Endothelial cell of umbilical vein (primary cell): ENCODE data around the gene ZRSR2. TPM values are rescaled to one million over a fixed set of nuclear protein-coding genes. Genes with fewer than 3 reads are reported as not detected.

ENCODE experiments used
- BruUV-seq: library from RNA; stranded (reverse); fragments of 400-500 nt; replicated peaks from 2 replicates; lab custom pipeline; 2021; lab: Mats Ljungman, UMichigan
- CTCF ChIA-PET: fragments of 300-600, 350-600 bp; sonication (Branson Sonifier 250); formaldehyde crosslinking; loops from one replicate; lab custom pipeline; 2021; ENCODE audit warnings: antibody characterized with exemption, inconsistent platforms; lab: Charles Lee
- POLR2A ChIA-PET: fragments of 300-600, 350-600 bp; sonication (Branson Sonifier 250); formaldehyde crosslinking; loops from one replicate; lab custom pipeline; 2021; ENCODE audit warnings: antibody characterized with exemption, inconsistent platforms; lab: Charles Lee
- DNase-seq: peaks from one replicate; pipeline ENCODE4 v3.0.0-alpha.2; 2011; ENCODE audit warnings: low read depth, low spot score
- FAIRE-seq: peaks from 2 replicates; lab custom pipeline; 2011; peaks lifted over from hg19 to GRCh38; lab: Jason Lieb, UNC
- H2AFZ ChIP-seq: 2 replicates; pipeline ENCODE4 v1.6.0; 2012; ENCODE audit warnings: low read depth, low read length, control low read depth, inconsistent platforms
- H3K27ac ChIP-seq: 2 replicates; pipeline ENCODE4 v1.5.1; 2011; ENCODE audit warnings: low read depth, mild to moderate bottlenecking, control low read depth, low read length, moderate library complexity; ENCODE audit not compliant: insufficient read depth
- H3K27me3 ChIP-seq, 2 experiments: 2 replicates each; pipeline versions ENCODE4 v1.6.0 to v1.6.1; 2011; ENCODE audit warnings: low read length in 2 of 2, mixed read lengths in 1 of 2; ENCODE audit not compliant: control insufficient read depth in 2 of 2, insufficient read depth in 2 of 2
- H3K36me3 ChIP-seq, 2 experiments: 2 replicates in 1 of 2; 3 replicates in 1 of 2; pipeline ENCODE4 v1.5.1; 2011; ENCODE audit warnings: low read length in 2 of 2, mild to moderate bottlenecking in 1 of 2, moderate library complexity in 1 of 2; ENCODE audit not compliant: control insufficient read depth in 2 of 2, insufficient read depth in 2 of 2; ENCODE audit errors: extremely low read depth in 1 of 2
- H3K4me1 ChIP-seq: 3 replicates; pipeline ENCODE4 v1.5.1; 2011; ENCODE audit warnings: mild to moderate bottlenecking, low read length; ENCODE audit not compliant: control insufficient read depth, insufficient read depth; ENCODE audit errors: extremely low read depth
- H3K4me2 ChIP-seq: 2 replicates; pipeline ENCODE4 v1.6.1; 2011; ENCODE audit warnings: low read length, control low read depth, mixed read lengths; ENCODE audit not compliant: insufficient read depth
- H3K4me3 ChIP-seq, 3 experiments: fragments of 200-600 bp in 1 of 3; sonication (generic), shearing (Covaris generic) in 1 of 3; replicated peaks in 1 of 3; 2 replicates each; pipeline ENCODE4 v1.5.1; 2011 to 2016; ENCODE audit warnings: control low read depth in 3 of 3, low read length in 3 of 3, mild to moderate bottlenecking in 2 of 3, inconsistent platforms in 1 of 3, low read depth in 1 of 3, moderate library complexity in 1 of 3; ENCODE audit not compliant: insufficient read depth in 1 of 3
- H3K79me2 ChIP-seq: 2 replicates; pipeline ENCODE4 v1.6.0; 2012; ENCODE audit warnings: low read length, inconsistent platforms; ENCODE audit not compliant: control insufficient read depth, insufficient read depth
- H3K9ac ChIP-seq: replicated peaks from 2 replicates; pipeline ENCODE3; 2011; ENCODE audit warnings: low read length, control low read depth; ENCODE audit not compliant: insufficient read depth; ENCODE audit errors: extremely low read depth
- H3K9me1 ChIP-seq: replicated peaks from 3 replicates; pipeline ENCODE4 v1.6.0; 2011; ENCODE audit warnings: mild to moderate bottlenecking, low read length; ENCODE audit not compliant: control insufficient read depth, insufficient read depth; ENCODE audit errors: extremely low read depth
- H3K9me3 ChIP-seq: replicated peaks from 2 replicates; pipeline ENCODE4 v1.5.1; 2012; ENCODE audit warnings: low read length, inconsistent platforms; ENCODE audit not compliant: control insufficient read depth, insufficient read depth
- H4K20me1 ChIP-seq: replicated peaks from 2 replicates; pipeline ENCODE3; 2011; ENCODE audit warnings: mild to moderate bottlenecking, low read length; ENCODE audit not compliant: control insufficient read depth, insufficient read depth; ENCODE audit errors: extremely low read depth
- EZH2 ChIP-seq: IDR thresholded peaks from 2 replicates; pipeline ENCODE4 v1.6.1; 2012; ENCODE audit warnings: borderline replicate concordance, low read depth, mild to moderate bottlenecking, moderate library complexity, low read length, inconsistent platforms; ENCODE audit not compliant: severe bottlenecking
- FOS ChIP-seq: IDR thresholded peaks from 2 replicates; pipeline ENCODE4 v1.6.1; 2011; ENCODE audit warnings: mild to moderate bottlenecking, low read length, moderate library complexity, borderline replicate concordance; ENCODE audit not compliant: insufficient read depth
- GATA2 ChIP-seq: IDR thresholded peaks from 2 replicates; pipeline ENCODE4 v1.7.0; 2011; ENCODE audit warnings: low read depth, mild to moderate bottlenecking, moderate library complexity, mixed read lengths, low read length; ENCODE audit not compliant: insufficient read length, insufficient read depth
- JUN ChIP-seq: IDR thresholded peaks from 2 replicates; pipeline ENCODE4 v1.6.1; 2011; ENCODE audit warnings: borderline replicate concordance, low read depth; ENCODE audit not compliant: insufficient read length, insufficient read depth
- MYC ChIP-seq: IDR thresholded peaks from one replicate; pipeline ENCODE4 v1.6.1; 2011; ENCODE audit warnings: mild to moderate bottlenecking, low read depth, low read length
- POLR2A ChIP-seq: IDR thresholded peaks from 2 replicates; pipeline ENCODE4 v1.6.1; 2012; ENCODE audit warnings: low read depth, mild to moderate bottlenecking, control low read depth, low read length
- POLR2AphosphoS5 ChIP-seq: IDR thresholded peaks from 2 replicates; pipeline ENCODE4 v1.6.1; 2012; ENCODE audit warnings: low read depth, mild to moderate bottlenecking, control low read depth, low read length, moderate library complexity; ENCODE audit not compliant: insufficient read depth
- dilution Hi-C: fragments of 300-500 bp; cut with MboI; formaldehyde crosslinking; loops from one replicate; pipeline ENCODE4 v1.15.0; 2019; ENCODE audit warnings: low sequenced_read_pairs; ENCODE audit not compliant: extremely low pct_ligation_motif_present
- intact Hi-C: fragments of 100-400 bp; cut with micrococcal nuclease; formaldehyde crosslinking; loops from one replicate; pipeline ENCODE4 v1.10.0; 2022
- polyA plus RNA-seq, 4 experiments: library from polyadenylated mRNA; depleted of rRNA in 3 of 4; stranded (reverse) in 3 of 4; unstranded in 1 of 4; fragments of >200 nt; gene quantifications; 2 replicates each; pipeline versions ENCODE4 v1.2.1 to v1.2.3, GENCODE V29; 2011 to 2012; ENCODE audit warnings: missing spikeins in 1 of 4
- total RNA-seq: library from RNA; stranded (reverse); gene quantifications from 2 replicates; pipeline ENCODE4 v1.2.3, GENCODE V29; 2021
- TF ChIP-seq, protein P1 (sequence below), 2 donors: IDR thresholded peaks; 1 replicate in 1 of 2; 2 replicates in 1 of 2; pipeline ENCODE4 v1.5.1; 2011; ENCODE audit warnings: low read length in 2 of 2, mild to moderate bottlenecking in 2 of 2, moderate library complexity in 2 of 2, control low read depth in 1 of 2, inconsistent platforms in 1 of 2, low read depth in 1 of 2; ENCODE audit not compliant: insufficient read depth in 1 of 2; ENCODE audit errors: extremely low read depth in 1 of 2
- TF ChIP-seq, protein P2 (sequence below): IDR thresholded peaks from 2 replicates; pipeline ENCODE4 v1.6.1; 2011; ENCODE audit not compliant: insufficient read depth, insufficient read length

ZRSR2 gene
- total and polyA plus RNA-seq, 2 donors (not counting 3 experiments of a cell fraction or from before 2014, with no cell fraction given): 3.3 to 8.1 TPM

DNA sequence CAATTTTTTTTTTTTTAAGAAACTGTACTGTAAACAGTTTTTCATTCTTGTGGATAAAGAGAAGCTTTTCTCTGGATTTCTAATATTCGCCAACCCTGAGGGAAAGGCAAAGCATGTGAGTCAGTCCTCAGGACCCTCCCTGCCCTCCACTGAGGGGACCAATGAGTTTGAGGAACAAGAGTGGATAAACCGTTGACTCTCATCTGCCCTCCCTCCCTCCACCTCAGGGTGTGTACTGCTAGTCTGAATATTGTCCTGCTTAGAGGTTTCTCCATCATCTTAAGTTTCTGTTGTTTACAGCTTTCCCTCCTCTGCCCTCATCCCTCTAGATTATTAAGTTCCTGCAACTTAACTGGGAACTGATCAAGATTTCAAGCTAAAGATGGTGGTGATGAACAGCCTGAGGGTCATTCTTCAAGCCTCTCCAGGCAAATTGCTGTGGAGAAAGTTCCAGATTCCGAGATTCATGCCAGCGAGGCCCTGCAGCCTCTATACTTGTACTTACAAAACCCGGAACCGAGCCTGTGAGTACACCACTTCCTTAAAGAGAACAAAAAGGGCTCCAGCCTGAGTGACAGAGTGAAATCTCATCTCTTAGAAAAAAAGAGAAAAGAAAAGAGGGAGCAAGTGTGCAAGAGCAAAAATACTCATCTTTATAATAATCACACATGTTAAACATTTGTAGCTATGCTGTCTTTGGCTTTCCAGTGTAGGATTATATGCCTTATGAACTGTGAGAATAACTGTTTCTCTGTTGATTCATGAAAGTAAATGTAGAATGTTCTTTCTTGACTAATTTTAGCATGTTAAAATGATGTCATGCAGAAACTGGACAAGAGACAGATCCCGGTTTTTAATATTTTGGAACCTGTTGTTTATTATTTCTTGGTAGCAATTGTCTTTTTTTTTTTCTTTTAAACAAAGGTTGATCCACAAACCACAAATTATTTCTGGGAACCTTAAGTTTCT, 40.4 kb upstream of the ZRSR2 start:
- dilution Hi-C loops: no loop called here
- Histone ChIP-seq H3K4me2 (no peak overlapping the region), H3K9me3 (no peaks in the 10 kb centered on the region), H3K79me2 (no peaks in the 10 kb centered on the region), H3K36me3 (no peaks in the 10 kb centered on the region), H3K9me1 (no peaks in the 10 kb centered on the region), H3K27me3 (no peaks in the 10 kb centered on the region), H4K20me1 (no peaks in the 10 kb centered on the region), H3K4me3 (no peak overlapping the region), H3K27ac (peak overlapping the region; percentile 17), H3K9ac (no peak overlapping the region), H2AFZ (peak overlapping the region; percentile 79), H3K4me1 (peaks cover 7% of the 10 kb centered on the region)
- DNase-seq: peak; percentile 44
- BruUV-seq: no TSS peak
- peak; percentile 96 for FAIRE-seq
- CTCF ChIA-PET: interaction anchor here (1.1 to 1.2 kb wide), 2 partner anchors 10 to 12 kb away, joined by 3 read pairs; partner anchors contain the start of gene CA5B
- POLR2A ChIA-PET: no interaction called here
- TF ChIP-seq POLR2A: no peak
- no peak for TF ChIP-seq FOS
- TF ChIP-seq JUN: no peak
- no peak for TF ChIP-seq POLR2AphosphoS5
- TF ChIP-seq GATA2: no peak
- no peak for TF ChIP-seq MYC
- TF ChIP-seq, protein P1, sequence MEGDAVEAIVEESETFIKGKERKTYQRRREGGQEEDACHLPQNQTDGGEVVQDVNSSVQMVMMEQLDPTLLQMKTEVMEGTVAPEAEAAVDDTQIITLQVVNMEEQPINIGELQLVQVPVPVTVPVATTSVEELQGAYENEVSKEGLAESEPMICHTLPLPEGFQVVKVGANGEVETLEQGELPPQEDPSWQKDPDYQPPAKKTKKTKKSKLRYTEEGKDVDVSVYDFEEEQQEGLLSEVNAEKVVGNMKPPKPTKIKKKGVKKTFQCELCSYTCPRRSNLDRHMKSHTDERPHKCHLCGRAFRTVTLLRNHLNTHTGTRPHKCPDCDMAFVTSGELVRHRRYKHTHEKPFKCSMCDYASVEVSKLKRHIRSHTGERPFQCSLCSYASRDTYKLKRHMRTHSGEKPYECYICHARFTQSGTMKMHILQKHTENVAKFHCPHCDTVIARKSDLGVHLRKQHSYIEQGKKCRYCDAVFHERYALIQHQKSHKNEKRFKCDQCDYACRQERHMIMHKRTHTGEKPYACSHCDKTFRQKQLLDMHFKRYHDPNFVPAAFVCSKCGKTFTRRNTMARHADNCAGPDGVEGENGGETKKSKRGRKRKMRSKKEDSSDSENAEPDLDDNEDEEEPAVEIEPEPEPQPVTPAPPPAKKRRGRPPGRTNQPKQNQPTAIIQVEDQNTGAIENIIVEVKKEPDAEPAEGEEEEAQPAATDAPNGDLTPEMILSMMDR (IDR thresholded peaks at IDR 0.05; ENCODE audit: extremely low read depth in 1 of 2, insufficient read depth in 1 of 2, low read depth in 1 of 2, low read length in 2 of 2): no peak
- no peak for TF ChIP-seq EZH2
- TF ChIP-seq, protein P2, sequence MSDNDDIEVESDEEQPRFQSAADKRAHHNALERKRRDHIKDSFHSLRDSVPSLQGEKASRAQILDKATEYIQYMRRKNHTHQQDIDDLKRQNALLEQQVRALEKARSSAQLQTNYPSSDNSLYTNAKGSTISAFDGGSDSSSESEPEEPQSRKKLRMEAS: no peak
- intact Hi-C loops: no loop called here
